Left ventricle myocardium superior (tissue), 1 donor: ENCODE data around the gene AIFM1. TPM values are rescaled to one million over a fixed set of nuclear protein-coding genes. Genes with fewer than 3 reads are reported as not detected.
A peak's percentile ranks its signal among the peaks of the same experiment; 100 is the strongest.

Source experiments
- ATAC-seq: fragments of 200-7000 bp; cut with Tn5 transposase; one replicate; pipeline ENCODE4 v1.9.1; 2020; ENCODE audit warnings: mild to moderate bottlenecking, moderate library complexity
- DNase-seq: peaks from one replicate; pipeline ENCODE4 v3.0.0-alpha.2; 2020
- intact Hi-C: fragments of 100-400 bp; cut with micrococcal nuclease; formaldehyde crosslinking; loops from one replicate; pipeline ENCODE4 v1.11.0; 2022
- total RNA-seq: library from RNA; stranded (reverse); fragmentation: NEBNext Ultra II Directional; extraction: Animal tissue kit (Norgen Biotek cat#: 25700); gene quantifications from one replicate; pipeline ENCODE4 v1.2.1, GENCODE V29; 2021
- donor health status: DM: no; HTN: yes; CAD: no; lungs with severe emphysema.

AIFM1 gene
- total RNA-seq, 1 donor from 2014 or later: 134 TPM

- no peak for DNase-seq
- intact Hi-C loops: loop anchor here (10.0 kb wide), 1 partner anchor 113 kb away; no protein-coding TSS in a partner anchor
- ATAC-seq: peak; percentile 7
Observed at GRCh38 chrX:130081421-130082045, 84.1 kb downstream of the AIFM1 start.

- no peak for DNase-seq
- intact Hi-C loops: loop anchor here (10.0 kb wide), 1 partner anchor 114 kb away; no protein-coding TSS in a partner anchor
- ATAC-seq: no peak
Observed at GRCh38 chrX:130080791-130081367, 84.8 kb downstream of the AIFM1 start.

GRCh38 chrX:130079824-130080406, 85.7 kb downstream of the AIFM1 start:
- intact Hi-C loops: loop anchor here (10.0 kb wide), 1 partner anchor 115 kb away; no protein-coding TSS in a partner anchor
- peak; percentile 74 for ATAC-seq
- peak; percentile 43 for DNase-seq

Other genes starting within 250 kb of the AIFM1 start
- gene BCORL1, start 183.2 kb downstream of the AIFM1 start, total RNA-seq: 12.4 TPM
- 2.3 TPM for gene ELF4, start 55.3 kb downstream of the AIFM1 start, total RNA-seq
- 0.59 TPM for gene RAB33A, start 6.1 kb upstream of the AIFM1 start, total RNA-seq
- 1.4 TPM for gene ZNF280C, start 103.1 kb upstream of the AIFM1 start, total RNA-seq
- gene SLC25A14, start 174.1 kb upstream of the AIFM1 start, total RNA-seq: 3.6 TPM
- not detected for gene GPR119, start 219.8 kb upstream of the AIFM1 start, total RNA-seq
- gene RBMX2, start 236.1 kb upstream of the AIFM1 start, total RNA-seq: 11.4 TPM